HepG2 (cell line): Measurements from ENCODE around the gene KLF15. TPM values are rescaled to one million over a fixed set of nuclear protein-coding genes. Genes with fewer than 3 reads are reported as not detected.
A peak's percentile ranks its signal among the peaks of the same experiment; 100 is the strongest.

Experiments
- ELF3 ChIP-seq: IDR thresholded peaks from 2 replicates; pipeline ENCODE4 v1.6.1; 2016; ENCODE audit warnings: missing genetic modification reagents, missing compliant biosample characterization
- JUND ChIP-seq: sonication (generic); formaldehyde crosslinking; IDR thresholded peaks from 2 replicates; pipeline ENCODE4 v1.8.0; 2022; ENCODE audit warnings: mild to moderate bottlenecking, missing genetic modification reagents
- MBNL3 ChIP-seq: fragments of 250-450 bp; sonication (Bioruptor Pico); conservative IDR thresholded peaks from 2 replicates; pipeline ENCODE4 v1.8.0; 2022; ENCODE audit warnings: mild to moderate bottlenecking, inconsistent platforms
- NFKB2 ChIP-seq: sonication (generic); formaldehyde crosslinking; IDR thresholded peaks from 2 replicates; pipeline ENCODE4 v1.4.0; 2020; ENCODE audit warnings: missing genetic modification reagents, borderline replicate concordance
- REXO4 ChIP-seq: sonication (generic); formaldehyde crosslinking; IDR thresholded peaks from 2 replicates; pipeline ENCODE4 v1.8.0; 2022; ENCODE audit warnings: missing genetic modification reagents, mild to moderate bottlenecking, borderline replicate concordance
- SIN3B ChIP-seq: fragments of 150-350 bp; IDR thresholded peaks from 2 replicates; pipeline ENCODE4 v1.6.1; 2014; ENCODE audit warnings: low read length
- SNAPC4 ChIP-seq: sonication (generic); formaldehyde crosslinking; IDR thresholded peaks from 2 replicates; pipeline ENCODE4 v1.4.0; 2020; ENCODE audit warnings: mild to moderate bottlenecking, missing genetic modification reagents
- ZBTB21 ChIP-seq: sonication (generic); formaldehyde crosslinking; IDR thresholded peaks from 2 replicates; pipeline ENCODE4 v1.4.0; 2020; ENCODE audit warnings: missing genetic modification reagents
- ZBTB33 ChIP-seq: sonication (generic); formaldehyde crosslinking; IDR thresholded peaks from 2 replicates; pipeline ENCODE4 v1.4.0; 2020; ENCODE audit warnings: missing genetic modification reagents
- ZBTB8A ChIP-seq: sonication (generic); formaldehyde crosslinking; IDR thresholded peaks from 2 replicates; pipeline ENCODE4 v1.4.0; 2020; ENCODE audit warnings: mild to moderate bottlenecking, low read depth, missing genetic modification reagents, borderline replicate concordance
- ZNF17 ChIP-seq: sonication (generic); formaldehyde crosslinking; IDR thresholded peaks from 2 replicates; pipeline ENCODE4 v1.5.0; 2020; ENCODE audit warnings: mild to moderate bottlenecking, missing genetic modification reagents
- ZNF234 ChIP-seq: sonication (generic); formaldehyde crosslinking; conservative IDR thresholded peaks from 2 replicates; pipeline ENCODE4 v1.5.1; 2020; ENCODE audit warnings: mild to moderate bottlenecking, missing genetic modification reagents
- ZSCAN22 ChIP-seq: sonication (generic); formaldehyde crosslinking; IDR thresholded peaks from 2 replicates; pipeline ENCODE4 v1.4.0; 2020; ENCODE audit warnings: mild to moderate bottlenecking, missing genetic modification reagents
- polyA plus RNA-seq, 8 experiments: library from polyadenylated mRNA; depleted of rRNA in 3 of 8; stranded (reverse) in 7 of 8; unstranded in 1 of 8; fragments of >200 nt; fragmentation: Illumina TruSeq in 4 of 8; extraction: Trizol in 4 of 8; gene quantifications; 2 replicates each; pipeline versions ENCODE4 v1.2.1 to v1.2.3, GENCODE V29; 2011 to 2016; ENCODE audit warnings: low read depth in 4 of 8, missing spikeins in 1 of 8, mixed read lengths in 1 of 8; ENCODE audit not compliant: insufficient read depth in 1 of 8
- total RNA-seq, 5 experiments: library from RNA; depleted of rRNA; stranded (reverse); fragments of >200 nt; fragmentation: Illumina TruSeq; extraction: Trizol; gene quantifications; 2 replicates each; pipeline ENCODE4 v1.2.3, GENCODE V29; 2016; ENCODE audit warnings: low read depth in 1 of 5
- TF ChIP-seq, protein P1 (sequence below): sonication (generic); formaldehyde crosslinking; IDR thresholded peaks from 2 replicates; pipeline ENCODE4 v1.8.0; 2022; ENCODE audit warnings: mild to moderate bottlenecking, missing genetic modification reagents, borderline replicate concordance
- TF ChIP-seq, protein P2 (sequence below): sonication (generic); formaldehyde crosslinking; IDR thresholded peaks from 2 replicates; pipeline ENCODE4 v1.4.0; 2020; ENCODE audit warnings: missing genetic modification reagents, borderline replicate concordance

KLF15 gene
- total and polyA plus RNA-seq, 2 of the 13 experiments (the other 11 are each of a cell fraction or from before 2014, with no cell fraction given) = 7.1 to 7.8 TPM

DNA sequence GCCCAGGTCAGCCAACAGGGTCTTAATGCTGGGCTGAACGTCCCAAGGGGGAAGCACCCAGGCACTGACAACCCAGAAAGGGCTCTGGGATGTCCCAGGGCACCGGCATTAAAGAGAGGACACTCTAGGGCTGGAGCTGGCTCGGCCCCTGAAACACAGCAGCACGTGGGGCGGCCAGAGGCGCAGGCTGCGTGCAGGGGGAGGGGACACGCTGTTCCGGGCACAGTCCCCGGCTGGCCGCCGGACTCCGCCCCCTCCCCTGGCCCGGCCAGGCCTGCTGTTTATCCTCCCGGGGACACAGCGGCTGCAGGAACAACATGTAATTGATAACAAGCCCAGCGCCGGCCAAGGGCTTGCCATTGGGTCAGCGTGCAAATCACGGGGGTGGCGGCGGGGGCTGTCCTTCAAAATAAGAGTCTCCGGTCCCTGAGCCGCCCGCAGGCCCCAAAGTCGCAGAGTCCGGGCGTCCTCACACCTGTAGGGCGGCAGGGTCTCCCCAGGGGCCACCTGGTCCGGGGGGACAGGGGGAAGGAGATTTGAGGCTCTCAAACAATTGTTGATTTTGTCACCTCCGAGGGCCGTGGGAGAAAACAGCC, 1.3 kb downstream of the KLF15 start (continued):
- TF ChIP-seq MBNL3 (CRISPR knock-in tag) = no peak
- TF ChIP-seq SIN3B = no peak
- TF ChIP-seq REXO4 (CRISPR knock-in tag) = no peak
- TF ChIP-seq ZNF234 = no peak
- TF ChIP-seq ZNF17 (CRISPR knock-in tag) = no peak
- no peak for TF ChIP-seq ZBTB33 (CRISPR knock-in tag)
- TF ChIP-seq, protein P1, sequence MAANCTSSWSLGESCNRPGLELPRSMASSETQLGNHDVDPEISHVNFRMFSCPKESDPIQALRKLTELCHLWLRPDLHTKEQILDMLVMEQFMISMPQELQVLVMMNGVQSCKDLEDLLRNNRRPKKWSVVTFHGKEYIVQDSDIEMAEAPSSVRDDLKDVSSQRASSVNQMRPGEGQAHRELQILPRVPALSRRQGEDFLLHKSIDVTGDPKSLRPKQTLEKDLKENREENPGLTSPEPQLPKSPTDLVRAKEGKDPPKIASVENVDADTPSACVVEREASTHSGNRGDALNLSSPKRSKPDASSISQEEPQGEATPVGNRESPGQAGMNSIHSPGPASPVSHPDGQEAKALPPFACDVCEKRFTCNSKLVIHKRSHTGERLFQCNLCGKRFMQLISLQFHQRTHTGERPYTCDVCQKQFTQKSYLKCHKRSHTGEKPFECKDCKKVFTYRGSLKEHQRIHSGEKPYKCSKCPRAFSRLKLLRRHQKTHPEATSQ = no peak
- no peak for TF ChIP-seq ZBTB21
- TF ChIP-seq, protein P2, sequence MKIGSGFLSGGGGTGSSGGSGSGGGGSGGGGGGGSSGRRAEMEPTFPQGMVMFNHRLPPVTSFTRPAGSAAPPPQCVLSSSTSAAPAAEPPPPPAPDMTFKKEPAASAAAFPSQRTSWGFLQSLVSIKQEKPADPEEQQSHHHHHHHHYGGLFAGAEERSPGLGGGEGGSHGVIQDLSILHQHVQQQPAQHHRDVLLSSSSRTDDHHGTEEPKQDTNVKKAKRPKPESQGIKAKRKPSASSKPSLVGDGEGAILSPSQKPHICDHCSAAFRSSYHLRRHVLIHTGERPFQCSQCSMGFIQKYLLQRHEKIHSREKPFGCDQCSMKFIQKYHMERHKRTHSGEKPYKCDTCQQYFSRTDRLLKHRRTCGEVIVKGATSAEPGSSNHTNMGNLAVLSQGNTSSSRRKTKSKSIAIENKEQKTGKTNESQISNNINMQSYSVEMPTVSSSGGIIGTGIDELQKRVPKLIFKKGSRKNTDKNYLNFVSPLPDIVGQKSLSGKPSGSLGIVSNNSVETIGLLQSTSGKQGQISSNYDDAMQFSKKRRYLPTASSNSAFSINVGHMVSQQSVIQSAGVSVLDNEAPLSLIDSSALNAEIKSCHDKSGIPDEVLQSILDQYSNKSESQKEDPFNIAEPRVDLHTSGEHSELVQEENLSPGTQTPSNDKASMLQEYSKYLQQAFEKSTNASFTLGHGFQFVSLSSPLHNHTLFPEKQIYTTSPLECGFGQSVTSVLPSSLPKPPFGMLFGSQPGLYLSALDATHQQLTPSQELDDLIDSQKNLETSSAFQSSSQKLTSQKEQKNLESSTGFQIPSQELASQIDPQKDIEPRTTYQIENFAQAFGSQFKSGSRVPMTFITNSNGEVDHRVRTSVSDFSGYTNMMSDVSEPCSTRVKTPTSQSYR (CRISPR knock-in tag) = peak; percentile 93
- no peak for TF ChIP-seq ZBTB8A (CRISPR knock-in tag)
- no peak for TF ChIP-seq JUND (CRISPR knock-in tag)
- peak; percentile 74; the same call in 1 of the 2 replicates for TF ChIP-seq NFKB2 (CRISPR knock-in tag)
- no peak for TF ChIP-seq ZSCAN22
- TF ChIP-seq ELF3 (CRISPR knock-in tag) = no peak; the same call in 1 of the 2 replicates
- TF ChIP-seq SNAPC4 (CRISPR knock-in tag) = no peak
